Cerebellar nuclear complex (tissue), 1 donor: ENCODE results near the gene SCYL3.
"Not testable (repeated sequence)": the region's sequence is repeated elsewhere in the genome, so short reads cannot be mapped to it uniquely, and the experiment has no call there.

Experiments used
- DNase-seq, 2 experiments: peaks; one replicate each; lab custom pipeline; 2025; lab: John Stamatoyannopoulos, UW

The SCYL3 gene

GRCh38 chr1:169893645-169894423 is at the start of gene SCYL3:
Gene SCYL3 (minus strand): TSS chr1:169893896. CDS start chr1:169888840, 5,056 bp downstream.
- DNase-seq, result peak; percentile 58 to 93

GRCh38 chr1:169941982-169942830 is 48.5 kb upstream of the SCYL3 start:
- no peak for DNase-seq

GRCh38 chr1:169933984-169934725 is 40.5 kb upstream of the SCYL3 start:
- DNase-seq, result no peak

GRCh38 chr1:169931795-169932231 is 38.1 kb upstream of the SCYL3 start:
- no peak for DNase-seq

GRCh38 chr1:169929210-169929526 is 35.5 kb upstream of the SCYL3 start:
- DNase-seq, result no peak

GRCh38 chr1:169928438-169929209 is 34.9 kb upstream of the SCYL3 start:
- no peak for DNase-seq

- no peak for DNase-seq
These were observed 32.1 kb upstream of the SCYL3 start for GRCh38 chr1:169925505-169926482.

- DNase-seq, result no peak
These were observed 31.1 kb upstream of the SCYL3 start for GRCh38 chr1:169924829-169925228.

GRCh38 chr1:169924063-169924462 is 30.4 kb upstream of the SCYL3 start:
- no peak for DNase-seq

GRCh38 chr1:169921080-169921479 is 27.4 kb upstream of the SCYL3 start:
- no peak for DNase-seq

- DNase-seq, result no peak
These were observed 25.2 kb upstream of the SCYL3 start for GRCh38 chr1:169918927-169919326.

GRCh38 chr1:169918220-169918619 is 24.5 kb upstream of the SCYL3 start:
- DNase-seq, result not testable (repeated sequence)

- DNase-seq, result no peak
These were observed 21.5 kb upstream of the SCYL3 start for GRCh38 chr1:169915150-169915549.

- no peak for DNase-seq
These were observed 20.8 kb upstream of the SCYL3 start for GRCh38 chr1:169914531-169914930.

- no peak for DNase-seq
These were observed 15.8 kb upstream of the SCYL3 start for GRCh38 chr1:169909499-169909898.

GRCh38 chr1:169906938-169907337 is 13.2 kb upstream of the SCYL3 start:
- DNase-seq, result no peak

GRCh38 chr1:169904834-169905233 is 11.1 kb upstream of the SCYL3 start:
- no peak for DNase-seq

GRCh38 chr1:169902751-169903150 is 9.1 kb upstream of the SCYL3 start:
- DNase-seq, result no peak

GRCh38 chr1:169901115-169901514 is 7.4 kb upstream of the SCYL3 start:
- no peak for DNase-seq

GRCh38 chr1:169900571-169900970 is 6.9 kb upstream of the SCYL3 start:
- DNase-seq, result no peak
